HepG2 (cell line): ENCODE results near the gene CD81. TPM values are rescaled to one million over a fixed set of nuclear protein-coding genes. Genes with fewer than 3 reads are reported as not detected.
A peak's percentile ranks its signal among the peaks of the same experiment; 100 is the strongest.

ENCODE experiments used
- CAMTA2 ChIP-seq: sonication (generic); formaldehyde crosslinking; IDR thresholded peaks from 2 replicates; pipeline ENCODE4 v1.4.0; 2020; ENCODE audit warnings: mild to moderate bottlenecking, missing genetic modification reagents, borderline replicate concordance
- FOSL1 ChIP-seq: sonication (generic); formaldehyde crosslinking; IDR thresholded peaks from 2 replicates; pipeline ENCODE4 v1.9.0; 2021; ENCODE audit warnings: missing genetic modification reagents, borderline replicate concordance
- FOXM1 ChIP-seq: sonication (generic); formaldehyde crosslinking; IDR thresholded peaks from 2 replicates; pipeline ENCODE4 v1.5.0; 2020; ENCODE audit warnings: missing genetic modification reagents
- JUND ChIP-seq: sonication (generic); formaldehyde crosslinking; IDR thresholded peaks from 2 replicates; pipeline ENCODE4 v1.8.0; 2022; ENCODE audit warnings: mild to moderate bottlenecking, missing genetic modification reagents
- MAF1 ChIP-seq: sonication (generic); formaldehyde crosslinking; IDR thresholded peaks from 2 replicates; pipeline ENCODE4 v1.5.0; 2020; ENCODE audit warnings: missing genetic modification reagents, borderline replicate concordance
- ONECUT2 ChIP-seq: sonication (generic); formaldehyde crosslinking; IDR thresholded peaks from 2 replicates; pipeline ENCODE4 v1.4.0; 2020; ENCODE audit warnings: missing genetic modification reagents
- PAX8 ChIP-seq: sonication (generic); formaldehyde crosslinking; IDR thresholded peaks from 2 replicates; pipeline ENCODE4 v1.8.0; 2022; ENCODE audit warnings: mild to moderate bottlenecking, missing genetic modification reagents, borderline replicate concordance
- PRPF4 ChIP-seq: fragments of 200-400 bp; formaldehyde crosslinking; IDR thresholded peaks from 2 replicates; pipeline ENCODE4 v1.6.1; 2016; ENCODE audit warnings: low read length, low read depth; ENCODE audit not compliant: poor library complexity, severe bottlenecking
- TCF7L2 ChIP-seq: IDR thresholded peaks from 2 replicates; pipeline ENCODE4 v1.6.1; 2011; ENCODE audit warnings: mild to moderate bottlenecking, low read depth, low read length, moderate library complexity
- TRAFD1 ChIP-seq: sonication (generic); formaldehyde crosslinking; IDR thresholded peaks from 2 replicates; pipeline ENCODE4 v1.5.1; 2020; ENCODE audit warnings: missing genetic modification reagents, mild to moderate bottlenecking, borderline replicate concordance
- ZIK1 ChIP-seq: sonication (generic); formaldehyde crosslinking; IDR thresholded peaks from 2 replicates; pipeline ENCODE4 v1.5.0; 2020; ENCODE audit warnings: mild to moderate bottlenecking, low read depth, missing genetic modification reagents, borderline replicate concordance
- ZNF121 ChIP-seq: sonication (generic); formaldehyde crosslinking; IDR thresholded peaks from 2 replicates; pipeline ENCODE4 v1.5.0; 2020; ENCODE audit warnings: mild to moderate bottlenecking, missing genetic modification reagents
- ZNF205 ChIP-seq: IDR thresholded peaks from 2 replicates; pipeline ENCODE4 v1.6.1; 2018; ENCODE audit warnings: missing biosample characterization, missing genetic modification reagents
- ZNF225 ChIP-seq: sonication (generic); formaldehyde crosslinking; IDR thresholded peaks from 2 replicates; pipeline ENCODE4 v1.4.0; 2020; ENCODE audit warnings: mild to moderate bottlenecking, missing genetic modification reagents
- ZNF251 ChIP-seq: sonication (generic); formaldehyde crosslinking; IDR thresholded peaks from 2 replicates; pipeline ENCODE4 v1.9.0; 2021; ENCODE audit warnings: mild to moderate bottlenecking, missing genetic modification reagents
- ZNF280D ChIP-seq: sonication (generic); formaldehyde crosslinking; IDR thresholded peaks from 2 replicates; pipeline ENCODE4 v1.5.1; 2020; ENCODE audit warnings: mild to moderate bottlenecking, missing genetic modification reagents
- ZNF510 ChIP-seq: sonication (generic); formaldehyde crosslinking; IDR thresholded peaks from 2 replicates; pipeline ENCODE4 v1.4.0; 2020; ENCODE audit warnings: low read depth, mild to moderate bottlenecking, missing genetic modification reagents
- ZNF607 ChIP-seq: sonication (generic); formaldehyde crosslinking; IDR thresholded peaks from 2 replicates; pipeline ENCODE4 v1.5.1; 2020; ENCODE audit warnings: missing genetic modification reagents, mild to moderate bottlenecking, borderline replicate concordance
- ZNF792 ChIP-seq: IDR thresholded peaks from 2 replicates; pipeline ENCODE4 v1.6.1; 2016
- polyA plus RNA-seq, 8 experiments: library from polyadenylated mRNA; depleted of rRNA in 3 of 8; stranded (reverse) in 7 of 8; unstranded in 1 of 8; fragments of >200 nt; fragmentation: Illumina TruSeq in 4 of 8; extraction: Trizol in 4 of 8; gene quantifications; 2 replicates each; pipeline versions ENCODE4 v1.2.1 to v1.2.3, GENCODE V29; 2011 to 2016; ENCODE audit warnings: low read depth in 4 of 8, missing spikeins in 1 of 8, mixed read lengths in 1 of 8; ENCODE audit not compliant: insufficient read depth in 1 of 8
- total RNA-seq, 5 experiments: library from RNA; depleted of rRNA; stranded (reverse); fragments of >200 nt; fragmentation: Illumina TruSeq; extraction: Trizol; gene quantifications; 2 replicates each; pipeline ENCODE4 v1.2.3, GENCODE V29; 2016; ENCODE audit warnings: low read depth in 1 of 5
- TF ChIP-seq, protein P1 (sequence below), 2 experiments: IDR thresholded peaks; 2 replicates each; pipeline ENCODE4 v1.6.1; 2011 to 2012; ENCODE audit warnings: low read length in 2 of 2, borderline replicate concordance in 1 of 2, low read depth in 1 of 2, mild to moderate bottlenecking in 1 of 2, moderate library complexity in 1 of 2

Gene CD81
- total and polyA plus RNA-seq, 2 of the 13 experiments (the other 11 are each of a cell fraction or from before 2014, with no cell fraction given) = not detected

DNA sequence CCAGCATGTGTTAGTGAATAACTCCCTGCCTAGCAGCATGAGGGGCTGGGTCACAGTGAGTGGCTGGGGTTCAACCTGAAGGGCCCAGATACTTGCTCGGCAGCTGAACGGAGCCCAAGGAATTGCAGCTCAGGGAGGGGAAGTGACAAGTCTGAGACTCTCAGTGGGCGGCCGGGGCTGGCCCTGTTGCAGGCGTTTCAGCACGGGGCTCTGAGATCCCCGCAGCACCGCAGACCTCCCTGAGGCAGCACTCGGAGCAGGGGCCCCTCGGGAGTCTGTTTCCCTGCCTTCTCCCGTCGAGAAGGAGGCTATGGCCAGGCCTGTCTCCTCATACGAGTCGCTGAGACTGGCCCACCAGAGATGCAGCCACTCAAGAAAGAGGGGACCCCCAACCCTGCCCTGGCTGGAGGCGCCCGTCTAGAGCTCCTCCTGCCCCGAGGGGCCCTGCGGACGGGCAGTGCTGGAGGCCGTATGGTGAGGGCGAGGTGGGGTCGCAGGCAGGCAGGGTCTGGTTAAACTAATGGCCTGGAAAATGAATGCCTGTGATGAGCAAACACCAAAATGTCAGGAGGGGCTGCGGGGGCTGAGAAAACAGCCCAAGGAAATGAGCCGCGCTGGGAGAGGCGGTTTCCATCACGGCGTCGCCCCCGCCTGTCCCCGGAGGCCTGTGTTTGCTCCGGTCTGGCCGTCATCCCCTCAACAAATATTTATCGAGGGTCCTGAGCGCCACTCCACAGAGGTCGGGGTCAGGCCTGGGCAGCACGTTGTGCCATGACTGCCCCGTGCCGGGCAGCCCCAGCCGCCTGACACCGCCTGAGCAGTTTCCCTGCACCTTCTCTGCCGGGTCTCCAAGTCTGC lies 32.7 kb downstream of the CD81 start (continued):
- no peak for TF ChIP-seq TRAFD1 (CRISPR knock-in tag)
- no peak for TF ChIP-seq FOSL1 (CRISPR knock-in tag)
- TF ChIP-seq ONECUT2 (CRISPR knock-in tag) = no peak
- TF ChIP-seq ZIK1 (CRISPR knock-in tag) = no peak
- no peak for TF ChIP-seq JUND (CRISPR knock-in tag)
- no peak for TF ChIP-seq PRPF4
- TF ChIP-seq, protein P1, sequence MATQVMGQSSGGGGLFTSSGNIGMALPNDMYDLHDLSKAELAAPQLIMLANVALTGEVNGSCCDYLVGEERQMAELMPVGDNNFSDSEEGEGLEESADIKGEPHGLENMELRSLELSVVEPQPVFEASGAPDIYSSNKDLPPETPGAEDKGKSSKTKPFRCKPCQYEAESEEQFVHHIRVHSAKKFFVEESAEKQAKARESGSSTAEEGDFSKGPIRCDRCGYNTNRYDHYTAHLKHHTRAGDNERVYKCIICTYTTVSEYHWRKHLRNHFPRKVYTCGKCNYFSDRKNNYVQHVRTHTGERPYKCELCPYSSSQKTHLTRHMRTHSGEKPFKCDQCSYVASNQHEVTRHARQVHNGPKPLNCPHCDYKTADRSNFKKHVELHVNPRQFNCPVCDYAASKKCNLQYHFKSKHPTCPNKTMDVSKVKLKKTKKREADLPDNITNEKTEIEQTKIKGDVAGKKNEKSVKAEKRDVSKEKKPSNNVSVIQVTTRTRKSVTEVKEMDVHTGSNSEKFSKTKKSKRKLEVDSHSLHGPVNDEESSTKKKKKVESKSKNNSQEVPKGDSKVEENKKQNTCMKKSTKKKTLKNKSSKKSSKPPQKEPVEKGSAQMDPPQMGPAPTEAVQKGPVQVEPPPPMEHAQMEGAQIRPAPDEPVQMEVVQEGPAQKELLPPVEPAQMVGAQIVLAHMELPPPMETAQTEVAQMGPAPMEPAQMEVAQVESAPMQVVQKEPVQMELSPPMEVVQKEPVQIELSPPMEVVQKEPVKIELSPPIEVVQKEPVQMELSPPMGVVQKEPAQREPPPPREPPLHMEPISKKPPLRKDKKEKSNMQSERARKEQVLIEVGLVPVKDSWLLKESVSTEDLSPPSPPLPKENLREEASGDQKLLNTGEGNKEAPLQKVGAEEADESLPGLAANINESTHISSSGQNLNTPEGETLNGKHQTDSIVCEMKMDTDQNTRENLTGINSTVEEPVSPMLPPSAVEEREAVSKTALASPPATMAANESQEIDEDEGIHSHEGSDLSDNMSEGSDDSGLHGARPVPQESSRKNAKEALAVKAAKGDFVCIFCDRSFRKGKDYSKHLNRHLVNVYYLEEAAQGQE (IDR thresholded peaks at IDR 0.05; ENCODE audit: borderline replicate concordance in 1 of 2, low read depth in 1 of 2, low read length in 2 of 2) = no peak
- TF ChIP-seq ZNF225 (CRISPR knock-in tag) = no peak
- peak; percentile 48; the same call in 1 of the 2 replicates for TF ChIP-seq ZNF607 (CRISPR knock-in tag)
- TF ChIP-seq CAMTA2 (CRISPR knock-in tag) = no peak; the same call in 1 of the 2 replicates
- TF ChIP-seq MAF1 (CRISPR knock-in tag) = no peak
- no peak for TF ChIP-seq PAX8 (CRISPR knock-in tag)
- no peak for TF ChIP-seq ZNF510 (CRISPR knock-in tag)
- TF ChIP-seq ZNF251 = no peak
- 0 out of 2 replicates have a peak, but pooled peaks have one; percentile 69 for TF ChIP-seq ZNF280D (CRISPR knock-in tag)
- no peak for TF ChIP-seq ZNF792 (CRISPR knock-in tag)
- TF ChIP-seq TCF7L2 = no peak
- 0 out of 2 replicates have a peak, but pooled peaks have one; percentile 31 for TF ChIP-seq ZNF205 (CRISPR knock-in tag)
- TF ChIP-seq ZNF121 (CRISPR knock-in tag) = no peak
- no peak for TF ChIP-seq FOXM1 (CRISPR knock-in tag)
